SK-N-MC (cell line): ENCODE measurements around the gene KPNA1.

Experiments
- EZH2 ChIP-seq: fragments of 200-600 bp; sonication (generic); IDR thresholded peaks from one replicate; pipeline ENCODE4 v1.6.1; 2017; ENCODE audit warnings: antibody characterized with exemption
- FOXP2 ChIP-seq: optimal IDR thresholded peaks from 2 replicates; pipeline ENCODE3; 2011; ENCODE audit warnings: mild to moderate bottlenecking, moderate library complexity; ENCODE audit not compliant: insufficient read depth; ENCODE audit errors: extremely low read length, control extremely low read depth
- POLR2AphosphoS5 ChIP-seq: IDR thresholded peaks from 2 replicates; pipeline ENCODE4 v1.6.1; 2012; ENCODE audit warnings: mild to moderate bottlenecking, low read depth, low read length, borderline replicate concordance

DNA sequence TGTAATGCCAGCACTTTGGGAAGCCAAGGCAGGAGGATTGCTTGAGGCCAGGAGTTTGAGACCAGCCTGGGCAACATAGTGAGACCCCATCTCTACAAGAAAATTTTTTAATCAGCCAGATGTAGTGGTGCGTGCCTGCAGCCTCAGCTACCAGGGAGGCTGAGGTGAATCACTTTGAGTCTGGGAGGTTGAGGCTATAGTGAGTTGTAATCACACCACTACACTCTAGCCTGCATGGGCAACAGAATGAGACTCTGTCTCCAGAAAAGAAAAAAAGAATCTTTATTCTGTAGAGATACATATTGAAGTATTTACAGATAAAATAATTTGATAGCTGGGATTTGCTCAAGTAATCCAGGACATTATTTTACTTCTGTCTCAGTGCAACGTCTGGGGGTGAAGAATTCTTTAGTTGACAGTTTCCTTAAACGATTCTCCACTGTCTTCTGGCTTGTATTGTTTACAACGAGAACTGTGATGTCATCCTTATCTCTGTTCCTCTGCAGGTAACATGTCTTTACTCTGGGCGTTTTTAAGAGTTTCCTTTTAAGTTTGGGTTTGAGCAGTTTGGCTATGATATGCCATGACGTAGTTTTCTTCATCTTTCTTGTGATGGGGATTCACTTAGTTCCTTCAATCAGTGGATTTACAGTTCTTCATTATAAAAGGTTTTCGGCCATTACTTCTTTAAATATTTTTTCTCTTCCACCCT is 26.3 kb downstream of the KPNA1 start:
- TF ChIP-seq FOXP2 (no peak), POLR2AphosphoS5 (no peak), EZH2 (no peak)
